BE2C (cell line): ENCODE measurements around the gene FANCC.
"Not testable (repeated sequence)": the region's sequence is repeated elsewhere in the genome, so short reads cannot be mapped to it uniquely, and the experiment has no call there.

ENCODE experiments used
- DNase-seq: peaks from one replicate; pipeline ENCODE4 v3.0.0-alpha.2; 2020
- H3K27me3 ChIP-seq: fragments of 250-450 bp; sonication (Bioruptor Pico); 2 replicates; pipeline ENCODE4 v1.5.1; 2020; ENCODE audit warnings: mild to moderate bottlenecking
- H3K36me3 ChIP-seq: fragments of 250-450 bp; sonication (Bioruptor Pico); 2 replicates; pipeline ENCODE4 v1.5.1; 2020; ENCODE audit warnings: mild to moderate bottlenecking
- H3K4me1 ChIP-seq: fragments of 250-450 bp; sonication (Bioruptor Pico); 2 replicates; pipeline ENCODE4 v1.5.1; 2020
- H3K4me3 ChIP-seq: 2 replicates; pipeline ENCODE4 v1.5.1; 2011; ENCODE audit warnings: low read depth, low read length
- H3K9me3 ChIP-seq: fragments of 250-450 bp; sonication (Bioruptor Pico); 2 replicates; pipeline ENCODE4 v1.5.1; 2020
- TF ChIP-seq, protein P1 (sequence below): IDR thresholded peaks from 2 replicates; pipeline ENCODE4 v1.5.1; 2012; ENCODE audit warnings: mild to moderate bottlenecking, low read depth, low read length

Gene FANCC

DNA sequence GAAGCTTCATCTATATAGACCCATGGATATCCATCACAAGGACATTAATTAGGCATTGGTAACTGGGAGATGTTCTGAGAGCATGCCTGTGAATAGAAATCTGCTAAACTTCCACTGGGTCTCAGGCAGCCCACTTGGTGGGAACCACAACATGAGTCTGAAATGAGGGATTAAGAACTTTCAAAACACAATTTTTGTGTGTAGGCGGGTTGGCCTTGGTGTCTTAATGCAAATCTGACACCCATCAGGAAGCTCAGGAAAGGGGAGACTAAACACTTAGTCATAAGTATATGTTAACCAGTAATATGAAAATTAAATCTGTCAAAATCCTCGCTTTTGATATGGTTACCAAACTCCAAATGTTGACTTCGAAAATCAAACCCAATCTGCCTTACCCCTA, 113.2 kb downstream of the FANCC start:
- TF ChIP-seq, protein P1, sequence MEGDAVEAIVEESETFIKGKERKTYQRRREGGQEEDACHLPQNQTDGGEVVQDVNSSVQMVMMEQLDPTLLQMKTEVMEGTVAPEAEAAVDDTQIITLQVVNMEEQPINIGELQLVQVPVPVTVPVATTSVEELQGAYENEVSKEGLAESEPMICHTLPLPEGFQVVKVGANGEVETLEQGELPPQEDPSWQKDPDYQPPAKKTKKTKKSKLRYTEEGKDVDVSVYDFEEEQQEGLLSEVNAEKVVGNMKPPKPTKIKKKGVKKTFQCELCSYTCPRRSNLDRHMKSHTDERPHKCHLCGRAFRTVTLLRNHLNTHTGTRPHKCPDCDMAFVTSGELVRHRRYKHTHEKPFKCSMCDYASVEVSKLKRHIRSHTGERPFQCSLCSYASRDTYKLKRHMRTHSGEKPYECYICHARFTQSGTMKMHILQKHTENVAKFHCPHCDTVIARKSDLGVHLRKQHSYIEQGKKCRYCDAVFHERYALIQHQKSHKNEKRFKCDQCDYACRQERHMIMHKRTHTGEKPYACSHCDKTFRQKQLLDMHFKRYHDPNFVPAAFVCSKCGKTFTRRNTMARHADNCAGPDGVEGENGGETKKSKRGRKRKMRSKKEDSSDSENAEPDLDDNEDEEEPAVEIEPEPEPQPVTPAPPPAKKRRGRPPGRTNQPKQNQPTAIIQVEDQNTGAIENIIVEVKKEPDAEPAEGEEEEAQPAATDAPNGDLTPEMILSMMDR = no peak
- DNase-seq = no peak
- Histone ChIP-seq H3K4me1 (peaks cover 15% of the 10 kb centered on the region), H3K4me3 (no peak overlapping the region), H3K9me3 (no peaks in the 10 kb centered on the region), H3K36me3 (no peaks in the 10 kb centered on the region), H3K27me3 (no peaks in the 10 kb centered on the region)

DNA sequence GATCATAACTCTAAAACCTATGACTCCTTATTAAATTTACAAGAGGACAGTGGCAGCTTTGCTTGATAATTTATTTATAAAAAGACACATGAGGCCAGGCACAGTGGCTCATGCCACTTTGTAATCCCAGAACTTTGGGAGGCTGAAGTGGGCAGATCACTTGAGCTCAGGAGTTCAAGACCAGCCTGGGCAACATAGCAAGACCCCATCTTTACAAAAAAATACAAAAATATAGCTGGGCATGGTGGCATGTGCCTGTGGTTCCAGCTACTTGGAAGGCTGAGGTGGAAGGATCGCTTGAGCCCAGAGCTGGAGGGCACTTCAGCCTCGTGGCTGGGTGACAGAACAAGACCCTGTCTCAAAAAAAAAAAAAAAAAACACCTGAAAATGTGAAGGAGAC, 114.5 kb downstream of the FANCC start:
- H3K36me3 ChIP-seq, H3K4me3 ChIP-seq, DNase-seq, H3K27me3 ChIP-seq, H3K9me3 ChIP-seq: not testable (repeated sequence)
- peaks cover 15% of the 10 kb centered on the region for H3K4me1 ChIP-seq

DNA sequence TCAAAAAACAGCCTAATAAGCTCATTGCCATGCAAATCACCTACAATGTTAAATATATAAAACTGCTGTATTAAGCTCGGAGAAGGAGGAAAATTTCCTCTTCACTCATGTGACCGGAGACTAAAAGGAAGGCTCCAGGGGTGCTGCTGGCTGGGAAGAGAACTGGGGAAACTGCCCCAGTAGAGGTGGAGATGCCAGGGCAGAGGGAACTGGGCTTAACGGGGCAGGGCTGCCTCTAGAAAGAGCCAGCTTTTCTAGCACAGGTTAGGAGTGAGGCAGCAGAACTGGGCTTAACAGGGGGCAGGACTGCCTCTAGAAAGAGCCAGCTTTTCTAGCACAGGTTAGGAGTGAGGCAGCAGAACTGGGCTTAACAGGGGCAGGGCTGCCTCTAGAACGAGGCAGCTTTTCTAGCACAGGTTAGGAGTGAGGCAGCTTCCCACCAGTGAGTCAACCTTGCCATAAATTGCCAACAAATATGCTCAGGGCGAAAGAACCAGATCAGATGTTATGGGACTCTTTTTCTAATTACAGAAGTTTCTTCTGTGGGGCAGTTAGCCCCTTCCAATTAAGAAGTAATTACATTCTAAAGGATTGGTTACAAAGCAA, 115.3 kb downstream of the FANCC start:
- H3K9me3 ChIP-seq = no peaks in the 10 kb centered on the region
- no peaks in the 10 kb centered on the region for H3K36me3 ChIP-seq
- no peak overlapping the region for H3K4me3 ChIP-seq
- TF ChIP-seq, protein P1 = no peak
- H3K27me3 ChIP-seq = no peaks in the 10 kb centered on the region
- DNase-seq = no peak
- H3K4me1 ChIP-seq = peaks cover 19% of the 10 kb centered on the region

DNA sequence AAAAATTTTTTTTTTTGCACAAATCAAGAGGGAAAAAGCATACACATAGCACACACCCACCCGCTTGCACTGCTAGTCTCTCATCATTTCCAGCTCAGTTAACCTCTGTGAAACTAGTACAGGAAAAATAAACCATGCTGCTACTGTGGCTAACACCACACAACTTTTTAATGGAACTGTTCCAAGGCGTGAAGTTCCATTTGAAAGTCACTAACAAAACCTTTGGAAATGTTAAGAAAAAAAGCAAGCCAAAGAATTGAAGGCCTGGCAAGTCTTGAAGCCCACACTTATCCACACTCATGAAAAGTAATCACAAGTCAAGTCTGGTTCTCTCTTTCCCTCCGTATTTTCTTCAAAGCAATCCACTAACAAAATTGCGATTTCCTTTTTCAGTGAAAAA, 116.3 kb downstream of the FANCC start:
- H3K4me3 ChIP-seq = no peak overlapping the region
- DNase-seq = no peak
- peaks cover 19% of the 10 kb centered on the region for H3K4me1 ChIP-seq
- no peaks in the 10 kb centered on the region for H3K9me3 ChIP-seq
- H3K36me3 ChIP-seq = no peaks in the 10 kb centered on the region
- H3K27me3 ChIP-seq = no peaks in the 10 kb centered on the region
- TF ChIP-seq, protein P1 = no peak

DNA sequence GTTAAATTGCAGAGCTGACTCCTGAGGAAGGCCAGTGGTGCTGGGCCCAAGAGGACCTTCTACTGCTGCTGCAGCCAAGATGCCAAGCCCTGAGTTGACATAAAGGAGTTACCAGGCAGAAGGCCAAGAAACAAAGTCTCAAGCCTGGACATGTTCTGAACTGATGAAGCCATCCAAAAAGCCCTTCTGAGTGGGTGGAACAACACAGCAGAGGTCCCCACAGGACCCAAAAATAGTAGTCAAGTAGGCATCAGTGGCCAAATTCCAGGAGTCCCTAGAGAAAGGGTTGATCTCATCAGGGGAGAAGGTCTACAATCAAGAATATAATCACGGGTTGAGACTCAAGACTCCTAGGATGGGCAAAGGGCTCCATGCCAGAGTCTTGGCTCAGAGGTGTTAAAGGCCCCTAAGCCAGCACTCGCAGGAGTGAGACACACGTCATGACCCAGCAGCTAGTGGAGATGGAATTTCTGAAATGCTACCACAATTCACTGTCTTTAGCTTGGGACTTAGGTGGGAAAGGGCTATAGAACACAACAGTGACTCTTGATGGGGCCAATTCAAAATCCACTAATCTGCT, 119.7 kb downstream of the FANCC start:
- H3K9me3 ChIP-seq = no peaks in the 10 kb centered on the region
- DNase-seq = no peak
- TF ChIP-seq, protein P1 = no peak
- H3K27me3 ChIP-seq = no peaks in the 10 kb centered on the region
- H3K4me1 ChIP-seq = peaks cover 10% of the 10 kb centered on the region
- no peaks in the 10 kb centered on the region for H3K36me3 ChIP-seq
- H3K4me3 ChIP-seq = no peak overlapping the region

DNA sequence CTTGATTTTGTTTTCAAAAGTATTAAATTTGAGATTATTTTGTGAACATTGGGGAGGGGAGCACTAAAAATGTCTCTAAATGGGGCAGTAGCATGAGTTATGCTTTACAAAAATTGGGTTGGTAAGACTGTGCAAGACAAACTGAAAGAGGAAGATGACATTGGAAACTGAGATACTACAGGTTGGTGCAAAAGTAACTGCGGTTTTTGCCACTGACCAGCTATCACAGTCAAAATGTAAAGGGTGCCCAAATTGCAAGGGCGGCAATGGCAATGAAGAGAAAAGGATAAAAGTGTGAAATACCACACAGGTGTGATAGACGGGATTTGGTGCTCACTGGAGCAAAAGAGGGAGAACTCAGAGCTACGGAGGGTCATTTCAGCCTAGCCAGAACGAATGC, 124.0 kb downstream of the FANCC start:
- H3K4me3 ChIP-seq = no peak overlapping the region
- TF ChIP-seq, protein P1 = no peak
- H3K9me3 ChIP-seq = no peaks in the 10 kb centered on the region
- H3K4me1 ChIP-seq = peaks cover 11% of the 10 kb centered on the region
- H3K27me3 ChIP-seq = no peaks in the 10 kb centered on the region
- no peaks in the 10 kb centered on the region for H3K36me3 ChIP-seq
- DNase-seq = no peak
